ENCODE data around the gene SHB. TPM values are rescaled to one million over a fixed set of nuclear protein-coding genes. Genes with fewer than 3 reads are reported as not detected.

SHB gene
- total RNA-seq, 2 experiments from 2014 or later, result 0.41 to 1.0 TPM

DNA sequence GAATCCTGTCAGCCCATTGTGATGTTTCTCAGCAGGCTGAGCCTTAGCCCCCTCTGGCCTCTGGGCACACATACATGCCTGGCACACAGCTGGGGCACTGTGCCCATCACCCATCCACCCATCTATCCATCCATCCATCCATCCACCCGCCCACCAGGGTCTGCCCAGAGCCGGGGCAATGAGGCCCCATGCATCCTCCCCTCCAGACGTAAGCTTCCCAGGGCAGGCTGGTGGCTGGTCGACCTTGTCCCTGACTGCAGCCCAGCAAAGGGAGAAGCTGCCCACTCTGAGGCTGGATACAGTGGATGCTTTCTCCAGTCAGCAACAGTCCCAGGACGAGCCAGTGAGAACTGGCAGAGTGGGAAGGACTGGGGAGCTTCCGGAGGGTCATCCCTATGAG lies 144.0 kb downstream of the SHB start:
- Histone ChIP-seq H3K4me2 (ENCODE audit: low read length) (no peak overlapping the region), H3K79me2 (ENCODE audit: insufficient read depth, low read depth, low read length) (no peaks in the 10 kb centered on the region), H3K9me2 (ENCODE audit: insufficient read depth, low read length) (no peaks in the 10 kb centered on the region), H3K9me3 (ENCODE audit: low read length) (no peaks in the 10 kb centered on the region), H3K4me3 (ENCODE audit: low read depth, low read length, poor library complexity, severe bottlenecking) (no peak overlapping the region), H3K4me1 (ENCODE audit: insufficient read depth, low read length, poor library complexity, severe bottlenecking) (no peaks in the 10 kb centered on the region), H2AFZ (ENCODE audit: low read length) (no peak overlapping the region), H4K20me1 (ENCODE audit: insufficient read depth, low read length) (no peaks in the 10 kb centered on the region), H3K36me3 (ENCODE audit: insufficient read depth, low read length) (no peaks in the 10 kb centered on the region), H3K27ac (ENCODE audit: low read depth, low read length, poor library complexity, severe bottlenecking) (no peak overlapping the region)
- ChIA-PET CTCF (ENCODE audit: unreplicated experiment) (no interaction called here), POLR2A (no interaction called here)
- DNase-seq (ENCODE audit: low spot score), result no peak
- intact Hi-C loops (cut with micrococcal nuclease; ENCODE audit: unreplicated experiment), result no loop called here
- TF ChIP-seq, protein P1, sequence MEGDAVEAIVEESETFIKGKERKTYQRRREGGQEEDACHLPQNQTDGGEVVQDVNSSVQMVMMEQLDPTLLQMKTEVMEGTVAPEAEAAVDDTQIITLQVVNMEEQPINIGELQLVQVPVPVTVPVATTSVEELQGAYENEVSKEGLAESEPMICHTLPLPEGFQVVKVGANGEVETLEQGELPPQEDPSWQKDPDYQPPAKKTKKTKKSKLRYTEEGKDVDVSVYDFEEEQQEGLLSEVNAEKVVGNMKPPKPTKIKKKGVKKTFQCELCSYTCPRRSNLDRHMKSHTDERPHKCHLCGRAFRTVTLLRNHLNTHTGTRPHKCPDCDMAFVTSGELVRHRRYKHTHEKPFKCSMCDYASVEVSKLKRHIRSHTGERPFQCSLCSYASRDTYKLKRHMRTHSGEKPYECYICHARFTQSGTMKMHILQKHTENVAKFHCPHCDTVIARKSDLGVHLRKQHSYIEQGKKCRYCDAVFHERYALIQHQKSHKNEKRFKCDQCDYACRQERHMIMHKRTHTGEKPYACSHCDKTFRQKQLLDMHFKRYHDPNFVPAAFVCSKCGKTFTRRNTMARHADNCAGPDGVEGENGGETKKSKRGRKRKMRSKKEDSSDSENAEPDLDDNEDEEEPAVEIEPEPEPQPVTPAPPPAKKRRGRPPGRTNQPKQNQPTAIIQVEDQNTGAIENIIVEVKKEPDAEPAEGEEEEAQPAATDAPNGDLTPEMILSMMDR (conservative IDR thresholded peaks at IDR 0.05; ENCODE audit: low read length), result no peak
- no peak for TF ChIP-seq EZH2phosphoT487 (IDR thresholded peaks at IDR 0.05; ENCODE audit: borderline replicate concordance, low read depth, low read length)
- no TSS peak for BruUV-seq (replicated peaks)

DNA sequence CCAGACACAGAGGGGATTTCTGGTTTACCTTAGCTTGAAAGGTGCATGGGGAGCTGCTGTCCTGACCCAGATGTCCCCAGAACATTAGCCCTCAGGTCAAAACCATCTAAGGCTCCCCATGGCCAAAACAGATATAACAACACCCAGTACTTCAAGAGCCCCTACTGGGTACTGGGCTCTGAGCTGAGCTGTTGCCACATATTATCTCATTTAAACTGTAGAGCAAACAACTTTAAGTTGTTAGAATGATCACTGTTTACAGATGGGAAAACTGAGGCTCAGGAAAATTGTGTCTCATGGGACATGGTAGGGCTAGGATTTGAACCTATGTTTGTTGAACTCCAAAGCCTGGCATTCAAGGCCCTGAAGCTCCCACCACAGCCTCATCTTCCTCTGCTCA lies 144.5 kb downstream of the SHB start:
- no peak for TF ChIP-seq EZH2phosphoT487 (IDR thresholded peaks at IDR 0.05; ENCODE audit: borderline replicate concordance, low read depth, low read length)
- TF ChIP-seq, protein P1 (conservative IDR thresholded peaks at IDR 0.05; ENCODE audit: low read length), result no peak
- Histone ChIP-seq H3K36me3 (ENCODE audit: insufficient read depth, low read length) (no peaks in the 10 kb centered on the region), H3K9me2 (ENCODE audit: insufficient read depth, low read length) (no peaks in the 10 kb centered on the region), H3K4me1 (ENCODE audit: insufficient read depth, low read length, poor library complexity, severe bottlenecking) (no peaks in the 10 kb centered on the region), H3K4me2 (ENCODE audit: low read length) (no peak overlapping the region), H3K9me3 (ENCODE audit: low read length) (no peaks in the 10 kb centered on the region), H3K79me2 (ENCODE audit: insufficient read depth, low read depth, low read length) (no peaks in the 10 kb centered on the region), H4K20me1 (ENCODE audit: insufficient read depth, low read length) (no peaks in the 10 kb centered on the region), H3K4me3 (ENCODE audit: low read depth, low read length, poor library complexity, severe bottlenecking) (no peak overlapping the region), H2AFZ (ENCODE audit: low read length) (no peak overlapping the region), H3K27ac (ENCODE audit: low read depth, low read length, poor library complexity, severe bottlenecking) (no peak overlapping the region)
- no peak for DNase-seq (ENCODE audit: low spot score)
- no TSS peak for BruUV-seq (replicated peaks)
- CTCF ChIA-PET (ENCODE audit: unreplicated experiment), result no interaction called here
- POLR2A ChIA-PET, result no interaction called here
- intact Hi-C loops (cut with micrococcal nuclease; ENCODE audit: unreplicated experiment), result no loop called here

DNA sequence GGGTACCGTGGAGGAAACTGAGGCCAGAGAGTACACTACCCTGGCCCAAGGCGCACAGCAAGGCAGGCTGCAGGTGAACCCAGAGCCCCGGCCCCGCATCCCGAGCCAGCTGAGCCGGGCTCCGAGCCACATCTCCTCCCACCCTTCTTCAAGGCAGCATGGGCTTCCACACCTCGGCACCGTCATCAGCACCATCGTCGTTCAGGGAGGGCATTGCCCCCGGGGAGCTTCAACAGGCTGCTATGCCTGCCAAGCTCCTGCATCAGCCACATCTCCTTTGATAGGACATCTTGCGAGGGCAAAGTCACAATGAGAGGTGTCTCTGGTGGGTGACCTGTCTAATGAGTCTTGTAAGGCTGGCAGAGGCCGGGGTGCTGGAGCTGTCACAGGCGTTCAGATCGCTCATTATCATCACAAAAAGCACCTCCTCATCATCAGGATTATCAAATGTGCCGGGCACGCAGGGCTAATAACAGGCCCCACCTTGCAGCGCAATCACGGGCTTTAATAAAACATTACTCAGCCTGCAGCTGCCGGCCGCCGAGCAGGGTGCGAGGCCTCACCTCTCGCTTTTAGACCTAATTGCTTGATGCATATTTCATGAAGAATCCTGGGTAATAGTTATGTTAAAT lies 145.1 kb downstream of the SHB start:
- Histone ChIP-seq H3K4me2 (ENCODE audit: low read length) (no peak overlapping the region), H3K9me2 (ENCODE audit: insufficient read depth, low read length) (no peaks in the 10 kb centered on the region), H3K36me3 (ENCODE audit: insufficient read depth, low read length) (no peaks in the 10 kb centered on the region), H3K4me3 (ENCODE audit: low read depth, low read length, poor library complexity, severe bottlenecking) (no peak overlapping the region), H4K20me1 (ENCODE audit: insufficient read depth, low read length) (no peaks in the 10 kb centered on the region), H2AFZ (ENCODE audit: low read length) (no peak overlapping the region), H3K9me3 (ENCODE audit: low read length) (no peaks in the 10 kb centered on the region), H3K79me2 (ENCODE audit: insufficient read depth, low read depth, low read length) (no peaks in the 10 kb centered on the region), H3K4me1 (ENCODE audit: insufficient read depth, low read length, poor library complexity, severe bottlenecking) (no peaks in the 10 kb centered on the region), H3K27ac (ENCODE audit: low read depth, low read length, poor library complexity, severe bottlenecking) (no peak overlapping the region)
- ChIA-PET POLR2A (interaction anchor here (0.6 kb wide), 1 partner anchor 139 kb away, joined by 4 read pairs; no protein-coding TSS in a partner anchor), CTCF (ENCODE audit: unreplicated experiment) (no interaction called here)
- no peak for DNase-seq (ENCODE audit: low spot score)
- BruUV-seq (replicated peaks), result no TSS peak
- TF ChIP-seq EZH2phosphoT487 (IDR thresholded peaks at IDR 0.05; ENCODE audit: borderline replicate concordance, low read depth, low read length), result no peak
- TF ChIP-seq, protein P1 (conservative IDR thresholded peaks at IDR 0.05; ENCODE audit: low read length), result no peak
- intact Hi-C loops (cut with micrococcal nuclease; ENCODE audit: unreplicated experiment), result no loop called here
